ENCODE results near the gene KLC4.
"Not testable (repeated sequence)": the region's sequence is repeated elsewhere in the genome, so short reads cannot be mapped to it uniquely, and the experiment has no call there.

Gene KLC4

GRCh38 chr6:43074847-43075669 is 15.6 kb downstream of the KLC4 start:
- FAIRE-seq = peak; percentile 26

GRCh38 chr6:43075670-43076463 is 16.4 kb downstream of the KLC4 start, which contains the start of gene PTK7:
Gene PTK7, plus strand, starts transcription at chr6:43076314. Its CDS starts 175 bp downstream, at chr6:43076489.
- FAIRE-seq = no peak

GRCh38 chr6:43076464-43077332 is 17.3 kb downstream of the KLC4 start:
- no peak for FAIRE-seq

- FAIRE-seq = no peak
These were observed 17.9 kb downstream of the KLC4 start for GRCh38 chr6:43077333-43077809.

- peak; percentile 64 for FAIRE-seq
These were observed 18.6 kb downstream of the KLC4 start for GRCh38 chr6:43077981-43078511.

- FAIRE-seq = no peak
These were observed 19.3 kb downstream of the KLC4 start for GRCh38 chr6:43078691-43079090.

- no peak for FAIRE-seq
These were observed 21.6 kb downstream of the KLC4 start for GRCh38 chr6:43081043-43081442.

GRCh38 chr6:43081922-43082321 is 22.5 kb downstream of the KLC4 start:
- FAIRE-seq = not testable (repeated sequence)

GRCh38 chr6:43082806-43083655 is 23.6 kb downstream of the KLC4 start:
- FAIRE-seq = no peak

GRCh38 chr6:43086022-43086658 is 26.7 kb downstream of the KLC4 start:
- no peak for FAIRE-seq

GRCh38 chr6:43088654-43089056 is 29.2 kb downstream of the KLC4 start:
- FAIRE-seq = no peak

- FAIRE-seq = no peak
These were observed 30.0 kb downstream of the KLC4 start for GRCh38 chr6:43089467-43089866.

- FAIRE-seq = no peak
These were observed 30.6 kb downstream of the KLC4 start for GRCh38 chr6:43089874-43090558.

- no peak for FAIRE-seq
These were observed 31.1 kb downstream of the KLC4 start for GRCh38 chr6:43090559-43090956.

- FAIRE-seq = no peak
These were observed 31.6 kb downstream of the KLC4 start for GRCh38 chr6:43091020-43091419.

- no peak for FAIRE-seq
These were observed 32.1 kb downstream of the KLC4 start for GRCh38 chr6:43091436-43091991.

- no peak for FAIRE-seq
These were observed 33.2 kb downstream of the KLC4 start for GRCh38 chr6:43092635-43093034.

GRCh38 chr6:43093436-43094289 is 34.2 kb downstream of the KLC4 start:
- FAIRE-seq = no peak

- FAIRE-seq = no peak
These were observed 36.5 kb downstream of the KLC4 start for GRCh38 chr6:43095939-43096338.
